ENCODE results near the gene AREG.

The AREG gene

GRCh38 chr4:74428276-74428675 is 16.7 kb upstream of the AREG start:
- peak overlapping the region; percentile 55 for H3K27ac ChIP-seq
- no peak for DNase-seq (ENCODE audit: low read depth, low spot score)

DNA sequence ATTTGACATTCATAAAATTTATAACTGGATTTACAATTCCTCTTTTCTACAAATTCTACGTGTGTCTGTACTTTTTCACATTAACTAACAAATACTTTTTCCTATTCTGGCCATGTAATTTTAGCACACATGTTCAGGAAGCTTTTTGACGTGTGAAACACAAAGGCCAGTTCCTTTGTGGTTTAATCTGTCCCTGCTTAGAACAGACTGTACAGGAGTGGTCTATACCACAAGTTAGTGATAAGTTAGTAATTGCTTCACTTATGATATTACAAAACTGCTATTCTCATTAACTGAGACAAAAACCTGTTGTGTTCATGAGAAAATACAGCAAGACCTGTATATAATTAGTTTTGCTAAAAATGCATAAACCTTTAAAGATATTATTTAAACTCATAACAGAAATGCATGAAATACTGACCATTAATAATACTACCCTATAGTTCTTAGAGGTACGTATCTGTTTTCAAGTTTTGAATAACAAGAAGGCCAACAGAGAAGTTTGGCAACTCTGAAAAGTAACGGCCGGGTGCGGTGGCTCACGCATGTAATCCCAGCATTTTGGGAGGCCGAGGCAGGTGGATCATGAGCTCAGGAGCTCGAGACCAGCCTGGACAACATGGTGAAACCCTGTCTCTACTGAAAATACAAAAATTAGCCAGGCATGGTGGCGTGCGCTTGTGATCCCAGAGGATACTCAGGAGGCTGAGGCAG is 13.7 kb upstream of the AREG start:
- no peak for DNase-seq (ENCODE audit: low read depth, low spot score)
- peak overlapping the region; percentile 55 for H3K27ac ChIP-seq

- DNase-seq (ENCODE audit: low read depth, low spot score) = no peak
- H3K27ac ChIP-seq = peak overlapping the region; percentile 55
Measured at GRCh38 chr4:74433043-74433442, 11.9 kb upstream of the AREG start.

- no peak for DNase-seq (ENCODE audit: low read depth, low spot score)
- peak overlapping the region; percentile 55 for H3K27ac ChIP-seq
Measured at GRCh38 chr4:74433541-74434172, 11.3 kb upstream of the AREG start.

- no peak for DNase-seq (ENCODE audit: low read depth, low spot score)
- peak overlapping the region; percentile 99 for H3K27ac ChIP-seq
Measured at GRCh38 chr4:74435296-74435695, 9.6 kb upstream of the AREG start.

DNA sequence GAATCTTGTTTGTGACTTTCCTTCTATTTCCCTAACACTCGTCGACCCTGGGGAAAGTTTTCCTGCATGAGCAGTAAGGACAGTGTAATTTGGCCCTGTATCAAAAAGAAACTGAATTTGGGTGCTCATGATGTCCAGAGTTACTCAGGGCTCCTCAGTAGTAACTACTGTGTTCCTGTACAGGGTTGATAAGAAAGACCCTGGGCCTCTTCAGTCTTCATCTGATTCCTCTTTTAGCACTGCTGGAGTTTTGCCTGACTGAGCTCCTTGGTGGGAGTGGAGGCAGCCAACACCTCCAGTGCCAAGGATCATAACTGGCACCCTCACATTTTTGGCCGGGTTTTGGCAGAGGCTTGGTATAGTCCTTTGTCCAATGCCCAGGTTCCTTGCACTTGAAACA is 7.1 kb upstream of the AREG start:
- no peak for DNase-seq (ENCODE audit: low read depth, low spot score)
- H3K27ac ChIP-seq = peak overlapping the region; percentile 99

- no peak for DNase-seq (ENCODE audit: low read depth, low spot score)
- H3K27ac ChIP-seq = peak overlapping the region; percentile 99
Measured at GRCh38 chr4:74438661-74439060, 6.3 kb upstream of the AREG start.

DNA sequence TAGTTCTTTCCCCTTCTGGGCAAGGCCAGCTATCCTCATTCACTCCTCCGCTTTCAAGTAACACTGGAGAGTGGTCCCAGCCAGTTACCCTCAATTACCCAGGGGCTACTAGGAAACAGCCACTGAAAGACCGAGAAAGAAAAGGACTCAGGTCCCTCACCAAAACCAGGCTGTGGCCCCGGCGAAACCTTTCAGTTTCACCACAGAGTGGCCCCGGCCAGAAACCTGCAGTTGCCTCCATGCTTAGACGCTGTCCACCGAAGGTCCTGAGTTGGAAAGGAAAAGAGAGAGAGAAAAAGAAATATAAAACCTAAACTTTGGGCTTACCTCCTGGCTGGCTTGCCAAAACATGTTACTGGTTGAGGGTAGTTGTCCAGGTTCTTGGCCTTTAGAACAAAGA is 5.0 kb upstream of the AREG start:
- no peak for DNase-seq (ENCODE audit: low read depth, low spot score)
- peak overlapping the region; percentile 99 for H3K27ac ChIP-seq

- H3K27ac ChIP-seq = peak overlapping the region; percentile 99
- peak; percentile 79 for DNase-seq (ENCODE audit: low read depth, low spot score)
Measured at GRCh38 chr4:74440356-74440755, 4.6 kb upstream of the AREG start.

DNA sequence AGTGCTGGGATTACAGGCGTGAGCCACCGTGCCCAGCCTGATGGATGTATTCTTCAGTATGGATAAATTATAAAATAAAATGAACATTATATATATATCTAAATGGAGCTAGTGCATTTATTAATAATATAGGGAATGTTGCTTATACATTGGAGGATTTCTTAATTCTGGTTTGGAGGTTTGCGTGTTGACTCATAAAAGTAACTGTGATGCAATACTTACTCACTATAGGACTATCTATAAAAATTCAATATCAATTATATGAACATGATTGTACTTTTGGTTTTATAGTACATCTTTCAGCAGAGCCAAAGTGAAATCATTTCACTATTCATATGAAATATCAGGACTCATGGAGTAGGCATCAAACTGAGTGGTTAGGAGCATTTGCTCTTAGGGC is 3.2 kb upstream of the AREG start:
- DNase-seq (ENCODE audit: low read depth, low spot score) = no peak
- peak overlapping the region; percentile 99 for H3K27ac ChIP-seq

DNA sequence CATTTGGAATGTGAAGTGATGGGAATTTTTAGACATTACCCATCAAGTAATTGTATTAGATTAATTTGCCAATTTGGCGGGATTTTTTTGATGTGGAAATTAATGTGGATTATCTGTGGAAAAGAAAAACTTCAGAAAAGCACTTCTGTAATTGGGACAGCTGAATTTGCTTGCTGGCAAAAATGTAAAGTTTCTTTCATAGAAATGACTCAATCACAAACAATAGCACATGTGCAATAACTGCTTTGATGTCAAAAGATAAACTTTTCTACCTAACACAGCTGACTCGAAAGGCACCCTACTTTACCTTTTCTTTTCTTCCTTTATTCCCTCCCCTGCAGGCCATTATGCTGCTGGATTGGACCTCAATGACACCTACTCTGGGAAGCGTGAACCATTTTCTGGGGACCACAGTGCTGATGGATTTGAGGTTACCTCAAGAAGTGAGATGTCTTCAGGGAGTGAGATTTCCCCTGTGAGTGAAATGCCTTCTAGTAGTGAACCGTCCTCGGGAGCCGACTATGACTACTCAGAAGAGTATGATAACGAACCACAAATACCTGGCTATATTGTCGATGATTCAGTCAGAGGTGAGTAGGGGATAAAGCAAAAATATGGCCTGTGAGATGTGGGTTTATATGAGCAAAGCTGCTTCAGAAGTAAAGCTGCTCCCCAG is 1.4 kb downstream of the AREG start:
- DNase-seq (ENCODE audit: low read depth, low spot score) = no peak
- H3K27ac ChIP-seq = peak overlapping the region; percentile 99

GRCh38 chr4:74446896-74447295 is 2.0 kb downstream of the AREG start:
- no peak for DNase-seq (ENCODE audit: low read depth, low spot score)
- peak overlapping the region; percentile 99 for H3K27ac ChIP-seq

GRCh38 chr4:74447636-74448233 is 2.8 kb downstream of the AREG start:
- peak overlapping the region; percentile 99 for H3K27ac ChIP-seq
- DNase-seq (ENCODE audit: low read depth, low spot score) = no peak

DNA sequence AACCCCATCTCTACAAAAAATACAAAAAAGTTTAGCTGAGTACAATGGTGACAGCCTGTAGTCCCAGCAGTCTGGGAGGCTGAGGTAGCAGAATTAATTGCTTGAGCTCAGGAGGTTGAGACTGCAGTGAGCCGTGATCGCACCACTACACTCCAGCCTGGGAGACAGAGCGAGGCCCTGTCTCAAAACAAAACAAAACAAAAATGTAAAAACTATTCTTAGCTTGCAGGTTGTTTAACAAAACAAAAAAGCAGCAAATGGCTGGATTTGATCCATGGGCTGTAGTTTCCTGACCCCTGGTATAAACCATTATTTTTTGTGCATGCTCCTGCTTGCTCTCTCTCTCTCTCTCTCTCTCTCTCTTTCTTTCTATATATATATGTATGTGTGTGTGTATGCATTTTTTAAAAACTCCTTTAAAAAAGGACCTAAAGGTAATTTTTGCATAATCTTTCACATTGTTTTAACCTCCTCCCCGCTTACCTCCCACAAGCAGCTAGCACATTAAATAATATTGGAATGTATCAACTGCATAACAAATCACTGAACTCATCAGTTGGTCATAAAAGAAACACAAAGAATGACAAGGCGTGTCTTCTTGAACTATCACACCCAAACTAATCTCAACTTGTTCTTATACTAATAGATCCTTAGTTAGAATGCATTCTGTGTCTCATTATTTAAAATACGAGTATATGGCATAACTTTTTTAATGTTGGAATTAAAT is 4.8 kb downstream of the AREG start:
- no peak for DNase-seq (ENCODE audit: low read depth, low spot score)
- peak overlapping the region; percentile 99 for H3K27ac ChIP-seq

- H3K27ac ChIP-seq = peak overlapping the region; percentile 99
- DNase-seq (ENCODE audit: low read depth, low spot score) = no peak
Measured at GRCh38 chr4:74450298-74450683, 5.4 kb downstream of the AREG start.

GRCh38 chr4:74451214-74451661 is 6.3 kb downstream of the AREG start:
- no peak for DNase-seq (ENCODE audit: low read depth, low spot score)

GRCh38 chr4:74453037-74453635 is 8.2 kb downstream of the AREG start:
- no peak for DNase-seq (ENCODE audit: low read depth, low spot score)
- H3K27ac ChIP-seq = peak overlapping the region; percentile 99

More at GRCh38 chr4:74451214-74451661, 6.3 kb downstream of the AREG start:
- H3K27ac ChIP-seq = peak overlapping the region; percentile 99

- no peak for DNase-seq (ENCODE audit: low read depth, low spot score)
- H3K27ac ChIP-seq = peak overlapping the region; percentile 99
Measured at GRCh38 chr4:74453829-74454742, 9.2 kb downstream of the AREG start.

Measured in epithelial cell of prostate (primary cell).